Astrocyte (in vitro differentiated cells and primary cell): ENCODE data around the gene TMC2. TPM values are rescaled to one million over a fixed set of nuclear protein-coding genes. Genes with fewer than 3 reads are reported as not detected.

Source experiments
- DNase-seq: peaks from one replicate; pipeline ENCODE4 v3.0.0-alpha.2; 2010; ENCODE audit warnings: low read depth
- FAIRE-seq: peaks from 2 replicates; lab custom pipeline; 2011; peaks lifted over from hg19 to GRCh38; lab: Jason Lieb, UNC
- H2AFZ ChIP-seq: 2 replicates; pipeline ENCODE4 v1.6.0; 2012; ENCODE audit warnings: low read depth, low read length, inconsistent platforms
- H3K27ac ChIP-seq: 2 replicates; pipeline ENCODE4 v1.5.1; 2011; ENCODE audit warnings: low read depth, low read length, inconsistent platforms
- H3K27me3 ChIP-seq: 2 replicates; pipeline ENCODE4 v1.6.0; 2011; ENCODE audit warnings: low read length, inconsistent platforms; ENCODE audit not compliant: insufficient read depth
- H3K36me3 ChIP-seq: 2 replicates; pipeline ENCODE4 v1.5.1; 2011; ENCODE audit warnings: low read length, inconsistent platforms; ENCODE audit not compliant: insufficient read depth
- H3K4me1 ChIP-seq: 2 replicates; pipeline ENCODE4 v1.5.1; 2011; ENCODE audit warnings: low read length, inconsistent platforms; ENCODE audit not compliant: insufficient read depth
- H3K4me2 ChIP-seq: 2 replicates; pipeline ENCODE4 v1.6.0; 2012; ENCODE audit warnings: low read length, inconsistent platforms
- H3K4me3 ChIP-seq: 2 replicates; pipeline ENCODE4 v1.5.1; 2011; ENCODE audit warnings: low read depth, mild to moderate bottlenecking, low read length, inconsistent platforms; ENCODE audit not compliant: insufficient read depth
- H3K79me2 ChIP-seq: 2 replicates; pipeline ENCODE4 v1.6.0; 2012; ENCODE audit warnings: mild to moderate bottlenecking, low read length, inconsistent platforms; ENCODE audit not compliant: insufficient read depth
- H3K9ac ChIP-seq: 2 replicates; pipeline ENCODE4 v1.6.0; 2012; ENCODE audit warnings: mild to moderate bottlenecking, low read length, inconsistent platforms
- H3K9me3 ChIP-seq: 2 replicates; pipeline ENCODE4 v1.5.1; 2012; ENCODE audit warnings: low read depth, mild to moderate bottlenecking, low read length, inconsistent platforms; ENCODE audit not compliant: insufficient read depth
- H4K20me1 ChIP-seq: 2 replicates; pipeline ENCODE4 v1.6.0; 2012; ENCODE audit warnings: low read length, inconsistent platforms; ENCODE audit not compliant: insufficient read depth
- H3K27ac Mint-ChIP-seq: one replicate; pipeline ENCODE4 v1.8.0; 2021; ENCODE audit warnings: mild to moderate bottlenecking, mixed read lengths; ENCODE audit not compliant: unreplicated experiment
- H3K27me3 Mint-ChIP-seq: one replicate; pipeline ENCODE4 v1.8.0; 2021; ENCODE audit warnings: low read depth, mixed read lengths; ENCODE audit not compliant: unreplicated experiment
- H3K36me3 Mint-ChIP-seq: one replicate; pipeline ENCODE4 v1.8.0; 2021; ENCODE audit warnings: low read depth, mixed read lengths; ENCODE audit not compliant: unreplicated experiment
- H3K4me1 Mint-ChIP-seq: one replicate; pipeline ENCODE4 v1.8.0; 2021; ENCODE audit warnings: low read depth, mixed read lengths; ENCODE audit not compliant: unreplicated experiment
- H3K4me3 Mint-ChIP-seq: one replicate; pipeline ENCODE4 v1.8.0; 2021; ENCODE audit warnings: mild to moderate bottlenecking, moderate library complexity, mixed read lengths; ENCODE audit not compliant: unreplicated experiment
- H3K9me3 Mint-ChIP-seq: one replicate; pipeline ENCODE4 v1.8.0; 2021; ENCODE audit warnings: mild to moderate bottlenecking, mixed read lengths; ENCODE audit not compliant: unreplicated experiment
- CTCF ChIP-seq: IDR thresholded peaks from 2 replicates; pipeline ENCODE4 v1.5.1; 2011; ENCODE audit warnings: low read depth, mild to moderate bottlenecking, inconsistent platforms, low read length, moderate library complexity; ENCODE audit not compliant: insufficient read depth
- EZH2 ChIP-seq: IDR thresholded peaks from 2 replicates; pipeline ENCODE4 v1.6.1; 2012; ENCODE audit warnings: mild to moderate bottlenecking, low read length, inconsistent platforms; ENCODE audit not compliant: insufficient read depth
- total RNA-seq: library from RNA; stranded (reverse); gene quantifications from 2 replicates; pipeline ENCODE4 v1.2.1, GENCODE V29; 2021

Gene TMC2
- total RNA-seq, 1 donor from 2014 or later, result not detected

DNA sequence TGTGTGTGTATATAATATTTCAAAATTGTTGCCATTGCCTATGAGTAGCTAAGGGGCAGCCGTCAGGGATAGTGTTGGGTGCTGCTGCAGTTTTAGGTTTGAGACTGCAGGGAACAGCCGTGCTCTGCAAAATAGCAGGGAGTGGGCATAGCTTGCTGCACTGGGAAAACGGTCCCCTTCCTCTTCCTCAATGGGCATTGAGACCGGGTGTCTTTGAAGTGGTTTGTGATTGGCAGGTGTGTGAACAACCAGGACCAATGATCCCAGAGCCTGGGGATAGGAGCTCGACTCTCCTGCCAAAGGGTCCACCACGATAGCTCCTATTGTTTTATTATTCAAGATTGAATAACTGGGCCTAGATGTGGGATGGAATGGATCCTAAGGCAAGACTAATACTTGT is 151.1 kb downstream of the TMC2 start:
- Histone ChIP-seq H3K9ac (no peak overlapping the region), H4K20me1 (no peaks in the 10 kb centered on the region), H3K4me1 (no peaks in the 10 kb centered on the region), H3K27me3 (peaks cover 31% of the 10 kb centered on the region), H3K9me3 (no peaks in the 10 kb centered on the region), H3K36me3 (no peaks in the 10 kb centered on the region), H3K27ac (no peak overlapping the region), H3K79me2 (no peaks in the 10 kb centered on the region), H3K4me3 (no peak overlapping the region), H2AFZ (no peak overlapping the region), H3K4me2 (peak overlapping the region; percentile 57)
- peaks cover 72% of the 10 kb centered on the region for H3K27me3 Mint-ChIP-seq
- no peak overlapping the region for H3K27ac Mint-ChIP-seq
- FAIRE-seq (no peak), DNase-seq (no peak)
- H3K4me3 Mint-ChIP-seq, result no peak overlapping the region
- peaks cover 3% of the 10 kb centered on the region for H3K36me3 Mint-ChIP-seq
- TF ChIP-seq EZH2 (no peak), CTCF (no peak)
- H3K4me1 Mint-ChIP-seq, result no peaks in the 10 kb centered on the region
- H3K9me3 Mint-ChIP-seq, result peaks cover 6% of the 10 kb centered on the region

DNA sequence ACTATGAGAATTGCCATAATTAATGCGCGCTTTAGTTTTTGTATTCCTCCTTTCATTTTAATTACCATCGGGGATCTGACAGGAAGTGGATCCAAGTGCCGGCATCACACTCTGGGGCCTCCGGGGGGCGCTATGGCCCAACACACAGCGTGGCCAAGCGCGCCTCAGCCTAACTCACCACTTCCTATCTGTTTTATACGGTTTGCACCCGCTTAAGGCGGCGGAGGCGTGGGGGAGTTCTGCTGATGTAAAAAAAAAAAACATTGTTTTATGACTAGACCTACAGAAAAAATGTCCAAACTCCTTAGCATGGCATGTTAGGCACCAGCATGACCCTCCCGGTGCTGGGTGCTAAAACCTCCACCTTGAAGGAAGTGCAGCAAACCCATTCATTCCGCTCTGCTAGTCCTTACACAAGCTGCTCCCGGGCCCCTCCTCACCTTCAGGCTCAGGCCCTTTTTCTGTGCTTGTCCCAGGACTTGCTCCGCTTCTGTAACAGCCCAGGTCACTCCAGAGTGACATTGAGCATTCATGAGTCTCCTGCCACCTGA is 151.7 kb downstream of the TMC2 start:
- no peak overlapping the region for H2AFZ ChIP-seq
- H3K4me2 ChIP-seq, result peak overlapping the region; percentile 57
- no peak for FAIRE-seq
- peaks cover 68% of the 10 kb centered on the region for H3K27me3 Mint-ChIP-seq
- H3K36me3 Mint-ChIP-seq, result peaks cover 3% of the 10 kb centered on the region
- no peak overlapping the region for H3K9ac ChIP-seq
- H3K4me3 ChIP-seq, result no peak overlapping the region
- peaks cover 31% of the 10 kb centered on the region for H3K27me3 ChIP-seq
- H3K79me2 ChIP-seq, result no peaks in the 10 kb centered on the region
- H3K36me3 ChIP-seq, result no peaks in the 10 kb centered on the region
- no peaks in the 10 kb centered on the region for H3K9me3 ChIP-seq
- H3K9me3 Mint-ChIP-seq, result peaks cover 6% of the 10 kb centered on the region
- no peak for DNase-seq
- no peaks in the 10 kb centered on the region for H3K4me1 ChIP-seq
- TF ChIP-seq EZH2 (no peak), CTCF (peak; percentile 49)
- no peaks in the 10 kb centered on the region for H3K4me1 Mint-ChIP-seq
- H3K27ac ChIP-seq, result no peak overlapping the region
- no peak overlapping the region for H3K27ac Mint-ChIP-seq
- H4K20me1 ChIP-seq, result no peaks in the 10 kb centered on the region
- peak overlapping the region; percentile 57 for H3K4me3 Mint-ChIP-seq

GRCh38 chr20:2690213-2690612 is 153.8 kb downstream of the TMC2 start:
- H3K27ac ChIP-seq, result no peak overlapping the region
- H3K79me2 ChIP-seq, result no peaks in the 10 kb centered on the region
- H3K9ac ChIP-seq, result no peak overlapping the region
- no peaks in the 10 kb centered on the region for H3K36me3 ChIP-seq
- Mint-ChIP-seq H3K27me3 (peaks cover 70% of the 10 kb centered on the region), H3K27ac (no peak overlapping the region), H3K9me3 (peaks cover 6% of the 10 kb centered on the region), H3K4me3 (no peak overlapping the region), H3K4me1 (no peaks in the 10 kb centered on the region), H3K36me3 (peaks cover 3% of the 10 kb centered on the region)
- H3K4me1 ChIP-seq, result no peaks in the 10 kb centered on the region
- no peaks in the 10 kb centered on the region for H3K9me3 ChIP-seq
- DNase-seq, result no peak
- H2AFZ ChIP-seq, result no peak overlapping the region
- no peak overlapping the region for H3K4me3 ChIP-seq
- FAIRE-seq, result no peak
- TF ChIP-seq EZH2, result no peak
- TF ChIP-seq CTCF, result no peak
- H3K4me2 ChIP-seq, result no peak overlapping the region
- H4K20me1 ChIP-seq, result peaks cover 11% of the 10 kb centered on the region
- peaks cover 45% of the 10 kb centered on the region for H3K27me3 ChIP-seq
